Type B pancreatic cell (in vitro differentiated cells): ENCODE data around the gene PRDM2. TPM values are rescaled to one million over a fixed set of nuclear protein-coding genes. Genes with fewer than 3 reads are reported as not detected.

ENCODE experiments used
- total RNA-seq: library from RNA; stranded (reverse); gene quantifications from 2 replicates; pipeline ENCODE4 v1.2.1, GENCODE V29; 2021; ENCODE audit warnings: low replicate concordance

Gene PRDM2
- total RNA-seq, 1 donor from 2014 or later: 44.6 TPM

Other genes starting within 250 kb of the PRDM2 start
- 1.0 and 2.6 TPM in 2 replicates for gene LRRC38, start 186.2 kb upstream of the PRDM2 start, total RNA-seq
- 4.8 and 24.2 TPM in 2 replicates for gene PDPN, start 116.4 kb upstream of the PRDM2 start, total RNA-seq